ENCODE measurements around the gene TAF8.
A peak's percentile ranks its signal among the peaks of the same experiment; 100 is the strongest.

Gene TAF8

GRCh38 chr6:42047790-42048405 lies 2.4 kb upstream of the TAF8 start:
- Histone ChIP-seq H3K4me3 (replicated peaks; ENCODE audit: low read depth, low read length) (peak overlapping the region; percentile 70), H3K27me3 (replicated peaks; ENCODE audit: control insufficient read depth, insufficient read depth, low read length) (no peaks in the 10 kb centered on the region), H3K36me3 (ENCODE audit: control insufficient read depth, insufficient read depth, low read length) (peaks cover 2% of the 10 kb centered on the region)
- no peak for TF ChIP-seq CTCF (IDR thresholded peaks at IDR 0.05; ENCODE audit: insufficient read depth, low read length, poor library complexity, severe bottlenecking)
- no peak for DNase-seq (ENCODE audit: extremely low read depth, insufficient read length)

- peaks cover 2% of the 10 kb centered on the region for H3K36me3 ChIP-seq (ENCODE audit: control insufficient read depth, insufficient read depth, low read length)
- no peak for TF ChIP-seq CTCF (IDR thresholded peaks at IDR 0.05; ENCODE audit: insufficient read depth, low read length, poor library complexity, severe bottlenecking)
- H3K4me3 ChIP-seq (replicated peaks; ENCODE audit: low read depth, low read length) = peak overlapping the region; percentile 70
- DNase-seq (ENCODE audit: extremely low read depth, insufficient read length) = peak; percentile 47
- H3K27me3 ChIP-seq (replicated peaks; ENCODE audit: control insufficient read depth, insufficient read depth, low read length) = no peaks in the 10 kb centered on the region
Observed at GRCh38 chr6:42049116-42049809, 1.1 kb upstream of the TAF8 start.

- no peak for TF ChIP-seq CTCF (IDR thresholded peaks at IDR 0.05; ENCODE audit: insufficient read depth, low read length, poor library complexity, severe bottlenecking)
Observed at GRCh38 chr6:42049948-42050296, 402 bp upstream of the TAF8 start.

GRCh38 chr6:42051268-42051653 lies 937 bp downstream of the TAF8 start:
- peak overlapping the region; percentile 84 for H3K4me3 ChIP-seq (replicated peaks; ENCODE audit: low read depth, low read length)
- DNase-seq (ENCODE audit: extremely low read depth, insufficient read length) = no peak
- no peaks in the 10 kb centered on the region for H3K27me3 ChIP-seq (replicated peaks; ENCODE audit: control insufficient read depth, insufficient read depth, low read length)
- no peak for TF ChIP-seq CTCF (IDR thresholded peaks at IDR 0.05; ENCODE audit: insufficient read depth, low read length, poor library complexity, severe bottlenecking)
- H3K36me3 ChIP-seq (ENCODE audit: control insufficient read depth, insufficient read depth, low read length) = peaks cover 7% of the 10 kb centered on the region

More at GRCh38 chr6:42049948-42050296, 402 bp upstream of the TAF8 start:
- DNase-seq (ENCODE audit: extremely low read depth, insufficient read length) = peak; percentile 47
- Histone ChIP-seq H3K36me3 (ENCODE audit: control insufficient read depth, insufficient read depth, low read length) (peaks cover 2% of the 10 kb centered on the region), H3K27me3 (replicated peaks; ENCODE audit: control insufficient read depth, insufficient read depth, low read length) (no peaks in the 10 kb centered on the region), H3K4me3 (replicated peaks; ENCODE audit: low read depth, low read length) (peak overlapping the region; percentile 84)

- peaks cover 13% of the 10 kb centered on the region for H3K36me3 ChIP-seq (ENCODE audit: control insufficient read depth, insufficient read depth, low read length)
- no peak overlapping the region for H3K4me3 ChIP-seq (replicated peaks; ENCODE audit: low read depth, low read length)
- no peak for DNase-seq (ENCODE audit: extremely low read depth, insufficient read length)
- no peak for TF ChIP-seq CTCF (IDR thresholded peaks at IDR 0.05; ENCODE audit: insufficient read depth, low read length, poor library complexity, severe bottlenecking)
- H3K27me3 ChIP-seq (replicated peaks; ENCODE audit: control insufficient read depth, insufficient read depth, low read length) = no peaks in the 10 kb centered on the region
Observed at GRCh38 chr6:42053601-42054000, 3.3 kb downstream of the TAF8 start.
